Head of caudate nucleus (tissue), 42 donors: ENCODE data around the gene TMF1.

Experiments used
- DNase-seq, 42 donors: peaks; one replicate each; pipeline versions ENCODE4 v3.0.0 to v3.0.0-alpha.2; 2020 to 2021; ENCODE audit warnings: mixed read lengths in 7 of 42
- intact Hi-C: fragments of 100-400 bp; cut with DNase I; formaldehyde crosslinking; loops from one replicate; pipeline ENCODE4 v1.15.0; 2022

TMF1 gene

DNA sequence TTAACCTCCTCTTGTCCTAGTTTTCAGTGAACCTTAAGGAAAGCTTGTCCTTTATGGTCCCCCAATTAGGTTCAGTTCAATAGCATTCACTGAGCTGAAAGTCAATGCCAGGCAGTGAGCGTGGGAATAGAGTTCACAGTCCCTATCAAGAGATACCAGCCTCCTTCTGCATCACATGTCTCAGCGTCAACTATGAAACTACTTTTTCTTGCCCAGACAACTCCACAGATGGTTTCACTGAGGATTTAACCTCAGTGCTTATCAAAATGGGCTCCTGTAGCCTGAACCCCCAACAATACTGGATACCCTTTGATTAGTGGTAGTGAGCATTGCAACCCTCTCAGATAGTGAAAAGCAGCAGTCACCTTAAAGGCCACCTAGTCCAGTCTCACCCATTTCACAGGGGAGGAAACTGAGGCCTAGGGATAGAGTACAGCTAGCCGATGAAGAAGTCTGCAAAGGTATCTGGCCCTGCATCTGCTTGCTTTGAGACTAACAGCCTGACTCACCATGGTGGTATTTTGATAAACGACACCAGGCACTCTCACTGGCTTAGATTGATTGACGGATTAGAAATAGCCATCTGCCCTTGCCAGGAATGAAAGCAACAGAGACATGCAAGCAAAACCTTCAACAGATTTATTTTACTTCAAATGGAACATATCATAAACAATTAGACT is 29.6 kb upstream of the TMF1 start:
- intact Hi-C loops: no loop called here

DNA sequence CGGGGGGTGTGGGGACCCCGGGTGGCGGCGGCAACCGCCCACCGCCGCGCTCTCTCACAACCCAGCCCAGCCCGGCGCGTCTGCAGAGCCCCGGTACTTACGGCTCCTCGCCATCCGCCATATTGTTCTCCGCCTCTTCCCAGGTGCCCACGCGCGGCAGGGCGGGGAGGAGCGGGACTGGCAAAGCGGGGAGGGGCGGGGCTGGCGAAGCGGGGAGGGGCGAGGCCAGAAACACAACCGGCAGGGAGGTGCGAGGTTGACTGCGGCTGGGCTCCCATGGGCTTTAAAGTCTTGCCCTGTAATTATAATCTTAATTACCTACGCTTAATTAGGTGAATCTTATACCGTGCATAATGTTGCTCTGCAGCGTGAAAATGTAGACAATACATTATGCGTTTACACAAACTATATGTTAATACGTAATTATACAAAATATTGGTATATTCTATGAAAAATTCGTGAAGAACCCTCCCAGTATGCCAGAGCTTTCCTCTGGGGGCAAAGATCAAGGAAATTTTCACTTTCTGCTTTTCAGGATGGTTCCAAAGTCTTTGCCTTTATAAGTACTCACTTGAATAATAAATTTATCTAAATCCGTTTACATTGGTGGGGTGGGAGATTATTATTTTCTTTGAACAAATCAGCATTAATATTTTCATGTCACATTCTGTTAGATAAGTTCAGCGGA is 28.2 kb upstream of the TMF1 start, which contains the start of gene UBA3:
UBA3 (minus strand) TSS at position 133 of the 688 bp plus-strand sequence; CDS start at position 121, 12 bp downstream.
- intact Hi-C loops: no loop called here
- DNase-seq: peak; percentile 85 to 98 (median 95)

More for the DNA sequence above, 29.6 kb upstream of the TMF1 start:
- no peak for DNase-seq

DNA sequence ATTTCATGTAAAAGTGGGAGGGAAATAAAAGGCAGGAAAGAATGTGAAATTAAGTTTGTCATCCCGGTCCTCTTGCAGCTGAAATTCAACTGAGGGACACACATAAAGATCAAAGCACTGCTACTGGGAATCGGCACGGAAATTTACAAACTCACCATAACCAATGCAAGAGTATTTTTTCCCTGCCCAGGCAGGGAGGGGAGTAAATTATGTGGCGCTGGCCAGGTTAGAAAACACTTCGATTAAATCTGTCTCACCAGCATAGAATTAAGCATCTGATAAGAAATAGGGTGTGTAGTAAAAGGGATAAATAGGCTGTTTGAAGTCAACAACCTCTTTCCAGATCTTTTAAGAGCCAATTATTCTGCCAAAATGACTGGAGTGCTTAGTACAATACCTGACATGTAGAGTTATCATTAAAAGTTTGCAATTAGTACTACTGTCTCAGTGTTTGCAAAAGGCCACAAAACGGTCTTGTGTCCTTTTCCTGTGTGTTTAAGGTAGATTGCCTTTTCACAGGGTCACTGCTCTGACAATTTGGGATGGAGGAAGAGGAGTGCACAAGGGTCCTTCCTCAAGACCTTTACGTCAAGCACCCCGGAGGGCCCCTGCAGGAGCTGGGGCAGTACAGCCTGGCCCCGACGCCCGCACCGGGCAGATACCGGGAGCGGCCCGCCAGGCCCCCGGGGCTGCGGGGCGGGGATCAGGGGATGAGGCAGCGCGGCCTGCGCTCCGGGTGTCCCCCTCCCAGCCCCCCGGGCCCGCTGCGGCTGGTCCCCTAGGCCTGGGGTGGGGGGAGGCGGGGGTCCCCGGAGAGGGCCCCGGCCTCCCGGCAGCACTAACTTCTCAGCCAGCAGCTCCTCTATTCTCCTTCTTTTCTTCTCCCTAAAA is 27.4 kb upstream of the TMF1 start:
- intact Hi-C loops: no loop called here
- peak in 11 of 42 donors; percentile 18 to 50 (median 44) for DNase-seq

DNA sequence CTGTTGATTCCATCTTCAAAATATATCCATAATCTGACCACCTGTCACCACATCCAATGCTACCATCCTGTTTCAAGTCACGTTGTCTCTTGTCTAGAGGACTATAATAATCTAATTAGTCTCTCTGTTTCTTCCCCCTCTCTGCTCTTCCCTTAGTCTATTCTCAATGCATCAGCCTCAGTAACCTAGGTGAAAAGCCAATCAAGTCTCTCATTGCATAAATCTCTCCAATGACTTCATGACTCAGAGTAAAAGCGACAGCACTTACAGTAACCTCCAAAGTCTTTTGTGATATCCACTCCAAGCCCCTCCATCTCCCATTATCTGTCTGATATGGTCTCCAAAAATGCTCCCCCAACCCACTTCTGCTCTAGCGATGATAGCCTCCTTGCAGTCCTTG is 20.8 kb upstream of the TMF1 start:
- no peak for DNase-seq
- intact Hi-C loops: no loop called here

DNA sequence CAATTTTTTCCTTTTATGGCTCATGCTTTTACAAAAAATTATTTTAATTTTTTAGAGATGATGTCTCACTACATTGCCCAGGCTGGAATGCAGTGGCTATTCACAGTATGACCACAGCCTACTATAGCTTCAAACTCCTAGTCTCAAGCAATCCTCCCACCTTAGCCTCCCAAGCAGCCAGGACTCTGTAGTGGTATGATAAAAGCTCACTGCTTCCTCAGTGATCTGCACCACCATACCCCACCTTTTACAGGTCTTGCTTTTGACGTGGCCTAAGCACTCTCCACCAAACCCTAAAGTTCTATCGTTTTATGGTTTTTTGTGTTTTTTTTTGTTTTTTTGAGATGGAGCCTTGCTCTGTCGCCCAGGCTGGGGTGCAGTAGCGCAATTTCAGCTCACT is 14.0 kb upstream of the TMF1 start:
- intact Hi-C loops: no loop called here
- no peak for DNase-seq

DNA sequence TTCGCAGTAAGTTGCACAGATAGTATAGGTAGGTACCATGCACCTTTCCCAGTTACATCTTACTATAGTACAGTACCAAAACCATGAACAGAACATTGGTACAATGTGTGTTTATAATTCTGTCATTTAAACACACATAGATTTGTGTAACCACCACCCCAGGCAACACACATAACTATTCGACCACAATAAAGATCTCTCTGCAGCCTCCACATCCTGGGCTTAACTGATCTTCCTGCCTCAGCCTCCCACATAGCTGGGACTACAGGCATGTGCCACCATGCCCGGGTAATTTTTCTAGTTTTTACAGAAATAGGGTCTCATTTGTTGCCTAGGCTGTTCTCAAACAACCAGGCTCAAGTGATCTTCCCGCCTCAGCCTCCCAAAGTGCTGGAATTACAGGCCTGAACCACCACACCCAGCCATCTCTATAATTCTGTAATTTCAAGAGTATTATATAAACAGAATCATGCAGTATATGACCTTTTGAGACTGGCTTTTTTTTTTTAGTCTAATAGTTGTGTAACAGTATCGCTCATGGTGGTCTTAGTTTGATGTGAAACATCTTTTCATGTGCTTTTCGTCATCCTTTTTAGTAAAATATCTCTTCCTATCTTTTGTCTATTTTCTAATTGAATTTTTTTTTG is 13.3 kb upstream of the TMF1 start:
- DNase-seq: no peak
- intact Hi-C loops: no loop called here

DNA sequence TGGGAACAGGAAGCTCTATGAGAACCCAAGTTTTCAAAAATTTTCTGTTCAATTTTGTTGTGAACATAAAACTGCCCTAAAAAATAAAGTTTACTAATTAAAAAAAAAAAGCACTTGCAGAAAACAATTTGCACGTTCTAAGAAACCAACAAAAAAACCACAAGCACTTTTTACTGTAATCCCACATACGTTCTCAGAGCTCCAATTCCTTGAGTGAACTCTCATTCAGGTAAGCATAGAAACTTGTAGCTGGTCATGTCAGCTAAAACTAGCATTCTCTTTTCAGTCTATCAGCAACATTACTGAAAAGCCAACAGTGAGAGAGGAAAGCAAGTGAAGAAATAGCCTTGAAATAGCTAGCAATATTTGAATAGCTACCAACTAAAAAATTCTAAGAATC is 11.5 kb upstream of the TMF1 start:
- intact Hi-C loops: no loop called here
- no peak for DNase-seq

DNA sequence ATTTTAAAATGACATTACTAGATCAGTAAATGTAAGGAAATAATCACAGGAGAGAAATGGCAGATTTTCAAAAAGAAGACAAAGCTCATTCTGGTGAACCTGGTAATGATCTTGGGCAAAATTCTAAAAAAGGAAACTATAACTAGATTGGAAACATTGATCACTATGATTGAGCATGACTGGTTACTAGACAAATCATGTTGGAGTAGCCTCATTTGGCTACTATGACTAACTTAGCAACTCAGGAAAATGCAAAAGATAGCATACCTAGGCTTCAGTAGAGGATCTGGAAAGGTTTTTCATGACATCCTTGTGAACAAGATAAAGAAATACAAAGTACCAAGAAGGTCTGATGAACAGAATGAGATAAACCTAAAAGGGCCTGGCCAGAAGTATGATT is 7.6 kb upstream of the TMF1 start:
- intact Hi-C loops: no loop called here
- DNase-seq: no peak

DNA sequence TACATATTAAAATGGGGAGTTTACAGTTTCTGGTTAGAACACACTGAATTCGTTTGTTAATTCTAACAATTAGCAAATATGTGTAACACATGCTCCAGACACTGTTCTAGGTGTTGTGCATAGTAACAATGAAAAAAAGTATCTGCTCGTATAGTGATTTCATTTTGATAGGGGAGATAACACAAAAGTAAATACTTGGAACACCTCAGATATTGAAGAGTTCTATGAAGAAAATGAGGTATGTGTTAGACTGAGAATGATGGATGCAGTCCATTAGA is 6.8 kb upstream of the TMF1 start:
- no peak for DNase-seq
- intact Hi-C loops: no loop called here

DNA sequence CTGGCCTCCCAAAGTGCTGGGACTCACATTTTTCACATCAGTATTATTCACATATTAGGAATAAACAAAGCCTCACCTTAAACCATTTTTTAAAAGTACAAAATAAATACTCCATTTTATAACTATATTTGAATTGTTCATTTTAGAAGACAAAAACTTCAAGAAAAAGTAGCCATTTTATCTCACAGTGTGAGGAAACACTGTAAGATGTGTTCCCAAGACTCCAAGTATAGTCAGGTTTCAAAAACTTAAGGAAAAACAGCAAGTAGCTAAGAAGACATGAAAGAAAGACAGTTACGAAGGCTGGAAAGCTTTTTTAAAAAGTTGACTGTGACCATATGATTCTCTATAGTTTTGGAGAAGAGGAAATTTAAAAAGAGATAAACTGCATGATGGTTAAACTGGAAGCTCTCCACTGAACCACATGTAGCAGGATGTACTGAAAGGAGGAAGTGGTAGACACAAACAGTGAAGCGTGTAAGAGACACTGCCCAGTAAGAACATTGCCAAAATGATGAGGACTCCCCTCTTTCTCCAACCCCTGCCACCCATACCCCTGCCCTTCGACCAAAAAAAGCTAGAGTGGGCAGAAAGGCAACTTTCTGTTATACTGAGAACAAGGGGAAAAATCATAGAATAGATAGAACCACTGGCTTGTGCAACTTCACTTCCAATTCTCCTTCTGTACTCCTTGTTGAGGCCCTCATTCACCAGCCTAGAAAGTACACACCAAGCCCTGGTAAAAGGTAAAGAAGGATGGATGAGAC is 6.2 kb upstream of the TMF1 start:
- DNase-seq: no peak
- intact Hi-C loops: no loop called here

DNA sequence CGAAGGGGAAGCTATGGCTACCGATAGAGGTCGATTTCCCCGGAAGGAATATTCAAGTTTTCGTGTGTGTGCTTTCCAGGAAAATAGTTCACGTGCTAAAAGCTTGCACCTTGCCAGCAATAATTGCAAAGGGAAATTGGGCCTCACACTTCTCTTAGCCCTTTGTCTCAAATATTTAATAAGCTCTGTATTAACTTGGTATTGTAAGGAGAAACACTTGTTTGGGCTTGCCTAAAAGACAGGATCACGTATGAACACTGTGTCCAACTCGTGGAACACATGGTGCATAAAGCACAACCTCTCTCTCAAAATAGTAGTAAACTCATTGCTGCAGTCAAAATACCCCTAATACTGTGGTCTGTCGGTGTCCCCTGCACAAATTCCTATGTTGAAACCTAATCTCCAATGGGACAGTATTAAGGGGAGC is 352 bp upstream of the TMF1 start:
- intact Hi-C loops: no loop called here
- DNase-seq: no peak

DNA sequence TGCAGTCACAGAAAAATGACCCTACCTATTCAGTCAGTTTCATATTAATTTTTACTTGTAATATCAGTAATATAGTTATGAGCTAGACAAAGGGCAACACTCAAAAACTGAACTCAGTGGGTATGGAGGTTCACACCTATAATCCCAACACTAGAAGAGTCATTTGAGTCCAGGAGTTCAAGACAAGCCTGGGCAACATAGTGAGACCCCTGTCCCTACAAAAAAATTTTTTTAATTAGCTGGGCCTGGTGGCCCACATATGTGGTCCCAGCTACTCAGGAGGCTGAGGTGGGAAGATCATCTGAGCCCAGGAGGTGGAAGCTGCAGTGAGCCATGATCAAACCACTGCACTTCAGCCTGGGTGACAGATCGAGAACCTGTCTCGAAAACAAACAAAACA is 3.1 kb downstream of the TMF1 start:
- DNase-seq: no peak
- intact Hi-C loops: no loop called here

DNA sequence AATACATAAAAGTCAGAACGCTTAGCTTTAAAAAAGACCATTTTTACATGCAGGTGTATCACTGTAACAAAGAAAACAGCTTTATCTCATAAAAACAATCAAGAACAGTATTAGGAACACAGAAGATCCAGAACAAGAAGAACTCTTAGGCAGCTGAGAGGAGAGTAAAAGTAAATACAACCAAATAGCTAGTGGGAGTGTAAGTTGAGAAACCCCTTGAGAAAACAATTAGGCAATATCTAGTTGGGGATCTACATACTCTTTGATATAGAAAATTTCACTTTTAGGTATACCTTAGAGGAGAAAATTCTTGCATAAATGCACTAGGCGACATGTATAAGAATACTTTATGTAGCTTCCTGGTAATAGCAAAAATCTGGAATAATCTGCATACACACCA is 7.5 kb downstream of the TMF1 start:
- no peak for DNase-seq
- intact Hi-C loops: no loop called here

DNA sequence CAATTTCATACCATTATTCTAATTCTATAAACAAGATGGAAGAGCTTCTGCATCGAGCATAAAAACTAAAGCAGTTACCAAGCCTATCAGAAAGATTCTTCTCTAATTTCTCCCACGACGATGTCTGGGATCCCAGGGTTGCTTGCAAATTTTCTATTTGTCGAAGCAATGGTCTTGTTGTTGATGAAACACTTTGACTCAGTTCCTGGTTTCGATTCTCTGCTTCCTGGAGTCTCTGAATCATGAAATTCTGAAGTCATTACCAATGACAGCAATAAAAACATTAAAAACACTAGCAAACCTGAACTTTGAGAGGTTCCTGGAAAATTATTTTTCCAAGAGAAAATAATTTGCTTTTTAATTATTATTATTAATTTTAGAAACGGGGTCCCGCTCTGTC is 18.7 kb downstream of the TMF1 start:
- intact Hi-C loops: no loop called here
- no peak for DNase-seq

DNA sequence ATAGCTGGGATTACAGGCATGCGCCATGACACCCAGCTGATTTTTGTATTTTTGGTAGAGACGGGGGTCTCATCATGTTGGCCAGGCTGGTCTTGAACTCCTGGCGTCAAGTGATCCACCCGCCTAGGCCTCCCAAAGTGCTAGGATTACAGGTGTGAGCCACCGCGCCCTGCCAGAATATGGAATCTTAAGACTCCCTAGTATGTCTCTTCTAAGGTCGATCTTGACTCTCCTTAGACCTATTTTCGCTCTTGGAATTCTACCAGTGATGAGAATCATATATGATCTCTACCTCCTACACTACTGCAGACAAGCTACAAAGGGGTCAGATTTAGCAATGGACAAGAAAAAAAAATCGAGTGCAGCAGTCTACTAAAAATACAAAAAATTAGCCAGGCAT is 19.4 kb downstream of the TMF1 start:
- intact Hi-C loops: no loop called here
- no peak for DNase-seq

DNA sequence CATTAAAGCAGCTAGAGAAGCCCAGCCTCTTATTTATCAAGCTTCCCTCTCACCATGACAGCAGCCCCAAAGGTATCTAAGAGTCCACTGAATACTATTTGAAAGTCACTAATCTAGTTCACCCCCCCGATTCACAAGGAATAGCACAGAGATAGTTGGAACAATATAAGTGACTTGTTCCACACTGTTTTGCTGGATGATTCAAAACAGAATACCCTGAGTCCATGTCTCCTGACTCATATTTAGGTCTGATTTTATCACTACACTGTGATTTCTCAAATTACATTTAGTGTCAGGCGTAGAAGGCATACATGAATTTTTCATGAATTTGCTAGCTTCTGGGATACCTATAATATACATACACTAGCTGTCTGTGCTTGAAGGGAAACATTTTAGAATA is 20.0 kb downstream of the TMF1 start:
- no peak for DNase-seq

DNA sequence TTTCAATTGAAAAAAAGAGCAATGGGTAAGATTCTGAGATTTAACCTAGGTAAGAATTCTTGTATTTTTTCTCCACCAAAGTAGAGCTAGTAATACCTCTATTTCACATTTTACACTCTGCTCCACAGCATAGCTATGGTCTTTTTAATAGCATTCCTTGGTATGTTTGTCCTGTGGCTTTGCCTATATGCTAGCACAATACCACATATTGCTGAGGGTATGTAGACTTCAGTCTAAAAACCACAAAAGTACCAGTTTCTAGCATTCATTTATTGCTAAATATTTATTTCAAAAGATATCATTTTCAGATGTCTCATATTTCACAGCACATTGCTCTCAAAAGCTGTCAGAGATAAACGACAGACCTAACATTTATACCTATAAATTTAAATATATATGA is 20.5 kb downstream of the TMF1 start:
- no peak for DNase-seq
- intact Hi-C loops: no loop called here

More for the DNA sequence above, 20.0 kb downstream of the TMF1 start:
- intact Hi-C loops: no loop called here

DNA sequence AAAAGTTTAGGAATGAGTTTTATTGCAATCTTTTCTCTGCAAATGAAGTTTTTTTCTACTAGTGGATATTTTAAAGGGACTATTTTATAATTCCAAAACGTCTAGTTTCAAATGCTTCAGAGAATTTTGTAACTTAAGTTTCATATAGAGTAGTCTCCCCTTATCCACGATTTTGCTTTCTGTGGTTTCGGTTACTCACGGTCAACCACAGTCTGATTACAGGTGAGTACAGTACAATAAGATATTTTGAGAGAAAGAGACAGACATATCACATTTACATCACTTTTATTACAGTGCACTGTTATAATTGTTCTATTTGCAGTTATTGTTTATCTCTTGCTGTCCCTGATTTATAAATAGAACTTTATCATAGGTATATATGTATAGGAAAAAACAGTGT is 31.3 kb downstream of the TMF1 start:
- intact Hi-C loops: no loop called here
- DNase-seq: no peak

DNA sequence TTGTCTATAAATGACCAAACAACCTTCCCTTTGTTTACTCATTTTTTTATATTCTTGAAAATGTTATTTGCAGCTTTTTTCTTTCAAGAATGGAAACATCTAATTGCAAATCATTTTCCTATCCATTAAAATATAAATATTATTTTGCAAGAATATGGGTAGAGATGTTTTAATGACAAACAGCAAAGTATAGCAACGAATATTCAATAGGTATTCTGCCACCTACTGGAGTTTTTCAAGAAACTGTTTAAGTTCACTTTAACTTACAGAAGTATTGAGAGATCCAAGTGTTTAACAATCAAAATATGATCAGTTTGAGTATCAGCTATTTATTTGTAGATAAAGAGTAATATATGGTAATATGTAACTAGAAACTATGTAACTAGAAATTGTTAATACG is 31.7 kb downstream of the TMF1 start:
- DNase-seq: no peak
- intact Hi-C loops: no loop called here
